ENCODE results near the gene LILRB4. TPM values are rescaled to one million over a fixed set of nuclear protein-coding genes. Genes with fewer than 3 reads are reported as not detected.
"Not testable (repeated sequence)": the region's sequence is repeated elsewhere in the genome, so short reads cannot be mapped to it uniquely, and the experiment has no call there.

LILRB4 gene
- total RNA-seq, 1 experiment from 2014 or later: not detected

DNA sequence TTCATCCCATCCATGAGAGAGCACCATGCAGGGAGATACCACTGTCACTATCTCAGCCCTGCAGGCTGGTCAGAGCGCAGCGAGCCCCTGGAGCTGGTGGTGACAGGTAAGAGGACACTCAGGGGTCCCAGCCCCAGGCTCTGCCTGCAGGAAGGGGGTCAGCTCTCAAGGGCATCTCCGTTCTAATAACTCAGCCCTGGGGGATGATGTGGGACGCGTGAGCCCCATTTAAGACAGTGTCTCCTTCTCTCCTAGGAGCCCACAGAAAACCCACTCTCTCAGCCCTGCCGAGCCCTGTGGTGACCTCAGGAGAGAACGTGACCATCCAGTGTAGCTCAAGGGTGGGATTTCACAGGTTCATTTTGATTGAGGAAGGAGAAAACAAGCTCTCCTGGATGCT lies 46.0 kb downstream of the LILRB4 start:
- H3K4me2 ChIP-seq (ENCODE audit: low read length): no peak overlapping the region
- H3K4me1 ChIP-seq (ENCODE audit: control insufficient read depth in 1 of 2, insufficient read depth in 2 of 2, low read length in 2 of 2): no peaks in the 10 kb centered on the region
- ChIA-PET RAD21 (ENCODE audit: low non-redundant PET in 1 of 2, low total read pairs in 2 of 2, uncharacterized antibody in 2 of 2, unreplicated experiment in 2 of 2) (no interaction called here), CTCF (no interaction called here), POLR2A (no interaction called here)
- H4K20me1 ChIP-seq (ENCODE audit: insufficient read depth): no peaks in the 10 kb centered on the region
- no peaks in the 10 kb centered on the region for H3K36me3 ChIP-seq (ENCODE audit: control insufficient read depth in 1 of 2, insufficient read depth in 2 of 2, low read length in 2 of 2)
- peaks cover 8% of the 10 kb centered on the region; the same call in 1 of the 2 replicates for H3K27me3 ChIP-seq (ENCODE audit: insufficient read depth, low read length)
- no peak overlapping the region for H3K9ac ChIP-seq (ENCODE audit: low read length)
- no peak overlapping the region for H3K4me3 ChIP-seq (replicated peaks in 1 of 2; ENCODE audit: low read depth in 1 of 2, low read length in 2 of 2)
- intact Hi-C loops (cut with micrococcal nuclease): no loop called here
- TF ChIP-seq SIN3A (IDR thresholded peaks at IDR 0.05; ENCODE audit: low read depth) (no peak), ZFX (IDR thresholded peaks at IDR 0.05) (no peak), SRF (IDR thresholded peaks at IDR 0.05; ENCODE audit: low read depth) (no peak), YY1 (IDR thresholded peaks at IDR 0.05; ENCODE audit: extremely low read depth, insufficient replicate concordance, low read depth, low read length) (no peak), RAD21 (IDR thresholded peaks at IDR 0.05; ENCODE audit: low read depth) (no peak)
- no peak for DNase-seq (ENCODE audit: low read depth, low spot score)
- BruUV-seq (replicated peaks): no TSS peak
- no peak overlapping the region for H3K27ac ChIP-seq (ENCODE audit: low read depth, low read length)
- H3K79me2 ChIP-seq (ENCODE audit: insufficient read depth, low read length): no peaks in the 10 kb centered on the region
- no peaks in the 10 kb centered on the region for H3K9me3 ChIP-seq (ENCODE audit: control insufficient read depth in 1 of 2, insufficient read depth in 1 of 2, low read depth in 1 of 2, low read length in 2 of 2)
- ATAC-seq: no peak
- no peak overlapping the region for H2AFZ ChIP-seq (ENCODE audit: low read depth, low read length, poor library complexity, severe bottlenecking)
- H3K9me2 ChIP-seq (ENCODE audit: insufficient read depth): no peaks in the 10 kb centered on the region

DNA sequence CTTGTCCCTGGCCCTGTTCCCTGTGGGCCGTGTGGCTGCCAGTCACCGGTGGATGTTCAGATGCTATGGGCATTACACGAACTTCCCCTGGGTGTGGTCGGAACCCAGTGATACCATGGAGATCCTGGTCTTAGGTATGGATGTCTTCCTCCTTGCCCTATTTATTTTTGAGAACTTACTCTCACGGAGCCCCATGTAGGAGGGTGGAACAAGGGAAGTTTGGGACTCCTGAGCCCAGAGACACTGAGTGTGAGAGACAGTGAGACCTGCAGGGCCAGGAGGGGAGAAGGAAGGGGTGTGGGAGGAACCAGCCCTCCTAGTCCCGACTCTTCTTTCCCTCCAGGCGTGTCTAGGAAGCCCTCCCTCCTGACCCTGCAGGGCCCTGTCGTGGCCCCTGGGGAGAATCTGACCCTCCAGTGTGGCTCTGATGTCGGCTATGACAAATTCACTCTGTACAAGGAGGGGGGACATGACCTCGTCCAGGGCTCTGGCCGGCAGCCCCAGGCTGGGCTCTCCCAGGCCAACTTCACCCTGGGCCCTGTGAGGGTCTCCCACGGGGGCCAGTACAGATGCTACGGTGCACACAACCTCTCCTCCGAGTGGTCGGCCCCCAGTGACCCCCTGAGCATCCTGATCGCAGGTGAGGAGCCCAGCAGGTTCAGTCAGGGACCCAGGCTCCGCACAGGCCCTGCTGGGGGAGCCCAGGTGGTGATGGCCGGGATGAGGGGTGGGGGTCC lies 46.6 kb downstream of the LILRB4 start:
- Histone ChIP-seq H4K20me1 (ENCODE audit: insufficient read depth) (no peaks in the 10 kb centered on the region), H3K9me3 (ENCODE audit: control insufficient read depth in 1 of 2, insufficient read depth in 1 of 2, low read depth in 1 of 2, low read length in 2 of 2) (no peaks in the 10 kb centered on the region), H3K4me3 (replicated peaks in 1 of 2; ENCODE audit: low read depth in 1 of 2, low read length in 2 of 2) (no peak overlapping the region), H3K27ac (ENCODE audit: low read depth, low read length) (no peak overlapping the region), H3K36me3 (ENCODE audit: control insufficient read depth in 1 of 2, insufficient read depth in 2 of 2, low read length in 2 of 2) (no peaks in the 10 kb centered on the region), H3K9me2 (ENCODE audit: insufficient read depth) (no peaks in the 10 kb centered on the region), H3K27me3 (ENCODE audit: insufficient read depth, low read length) (peaks cover 3% of the 10 kb centered on the region; the same call in 1 of the 2 replicates), H3K4me1 (ENCODE audit: control insufficient read depth in 1 of 2, insufficient read depth in 2 of 2, low read length in 2 of 2) (no peaks in the 10 kb centered on the region), H3K4me2 (ENCODE audit: low read length) (no peak overlapping the region), H2AFZ (ENCODE audit: low read depth, low read length, poor library complexity, severe bottlenecking) (no peak overlapping the region), H3K9ac (ENCODE audit: low read length) (no peak overlapping the region), H3K79me2 (ENCODE audit: insufficient read depth, low read length) (no peaks in the 10 kb centered on the region)
- RAD21 ChIA-PET (ENCODE audit: low non-redundant PET in 1 of 2, low total read pairs in 2 of 2, uncharacterized antibody in 2 of 2, unreplicated experiment in 2 of 2): no interaction called here
- TF ChIP-seq YY1 (IDR thresholded peaks at IDR 0.05; ENCODE audit: extremely low read depth, insufficient replicate concordance, low read depth, low read length): no peak
- TF ChIP-seq CEBPB (IDR thresholded peaks at IDR 0.05; ENCODE audit: low read depth): no peak
- TF ChIP-seq POLR2A (IDR thresholded peaks at IDR 0.05; ENCODE audit: borderline replicate concordance, extremely low read depth, insufficient read depth, insufficient read length): no peak
- TF ChIP-seq, protein P1, sequence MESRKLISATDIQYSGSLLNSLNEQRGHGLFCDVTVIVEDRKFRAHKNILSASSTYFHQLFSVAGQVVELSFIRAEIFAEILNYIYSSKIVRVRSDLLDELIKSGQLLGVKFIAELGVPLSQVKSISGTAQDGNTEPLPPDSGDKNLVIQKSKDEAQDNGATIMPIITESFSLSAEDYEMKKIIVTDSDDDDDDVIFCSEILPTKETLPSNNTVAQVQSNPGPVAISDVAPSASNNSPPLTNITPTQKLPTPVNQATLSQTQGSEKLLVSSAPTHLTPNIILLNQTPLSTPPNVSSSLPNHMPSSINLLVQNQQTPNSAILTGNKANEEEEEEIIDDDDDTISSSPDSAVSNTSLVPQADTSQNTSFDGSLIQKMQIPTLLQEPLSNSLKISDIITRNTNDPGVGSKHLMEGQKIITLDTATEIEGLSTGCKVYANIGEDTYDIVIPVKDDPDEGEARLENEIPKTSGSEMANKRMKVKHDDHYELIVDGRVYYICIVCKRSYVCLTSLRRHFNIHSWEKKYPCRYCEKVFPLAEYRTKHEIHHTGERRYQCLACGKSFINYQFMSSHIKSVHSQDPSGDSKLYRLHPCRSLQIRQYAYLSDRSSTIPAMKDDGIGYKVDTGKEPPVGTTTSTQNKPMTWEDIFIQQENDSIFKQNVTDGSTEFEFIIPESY (IDR thresholded peaks at IDR 0.05; ENCODE audit: extremely low read depth, insufficient replicate concordance, low read length): no peak
- no peak for TF ChIP-seq CBX3 (IDR thresholded peaks at IDR 0.05; ENCODE audit: low read depth)
- TF ChIP-seq EZH2phosphoT487 (IDR thresholded peaks at IDR 0.05; ENCODE audit: borderline replicate concordance): no peak
- BruUV-seq (replicated peaks): no TSS peak
- POLR2A ChIA-PET: no interaction called here
- CTCF ChIA-PET: no interaction called here
- no peak for DNase-seq (ENCODE audit: low read depth, low spot score)
- ATAC-seq: no peak
- intact Hi-C loops (cut with micrococcal nuclease): no loop called here

DNA sequence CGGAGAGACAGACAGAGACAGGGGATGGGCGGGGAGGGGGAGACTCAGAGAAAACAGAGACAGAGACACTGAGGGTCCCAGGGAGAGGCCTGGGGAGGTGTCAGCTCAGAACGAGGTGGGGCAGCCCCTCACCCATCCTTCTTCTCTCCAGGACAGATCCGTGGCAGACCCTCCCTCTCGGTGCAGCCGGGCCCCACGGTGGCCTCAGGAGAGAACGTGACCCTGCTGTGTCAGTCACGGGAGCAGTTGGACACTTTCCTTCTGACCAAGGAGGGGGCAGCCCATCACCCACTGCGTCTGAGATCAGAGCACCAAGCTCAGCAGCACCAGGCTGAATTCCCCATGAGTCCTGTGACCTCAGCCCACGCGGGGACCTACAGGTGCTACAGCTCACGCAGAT lies 47.2 kb downstream of the LILRB4 start:
- DNase-seq (ENCODE audit: low read depth, low spot score); H3K9me2 ChIP-seq (ENCODE audit: insufficient read depth); H3K9me3 ChIP-seq (ENCODE audit: control insufficient read depth in 1 of 2, insufficient read depth in 1 of 2, low read depth in 1 of 2, low read length in 2 of 2); H3K4me1 ChIP-seq (ENCODE audit: control insufficient read depth in 1 of 2, insufficient read depth in 2 of 2, low read length in 2 of 2); H3K4me2 ChIP-seq (ENCODE audit: low read length); H4K20me1 ChIP-seq (ENCODE audit: insufficient read depth); H3K27me3 ChIP-seq (ENCODE audit: insufficient read depth, low read length); H3K4me3 ChIP-seq (replicated peaks in 1 of 2; ENCODE audit: low read depth in 1 of 2, low read length in 2 of 2); intact Hi-C loops (cut with micrococcal nuclease); H3K27ac ChIP-seq (ENCODE audit: low read depth, low read length); CTCF ChIA-PET; H3K36me3 ChIP-seq (ENCODE audit: control insufficient read depth in 1 of 2, insufficient read depth in 2 of 2, low read length in 2 of 2); H3K79me2 ChIP-seq (ENCODE audit: insufficient read depth, low read length); H2AFZ ChIP-seq (ENCODE audit: low read depth, low read length, poor library complexity, severe bottlenecking); RAD21 ChIA-PET (ENCODE audit: low non-redundant PET in 1 of 2, low total read pairs in 2 of 2, uncharacterized antibody in 2 of 2, unreplicated experiment in 2 of 2); ATAC-seq; H3K9ac ChIP-seq (ENCODE audit: low read length); POLR2A ChIA-PET; BruUV-seq (replicated peaks): not testable (repeated sequence)

All from HCT116 (cell line).